OCI-M2 (cell line): ENCODE measurements around the gene AQP3.
"Not testable (repeated sequence)": the region's sequence is repeated elsewhere in the genome, so short reads cannot be mapped to it uniquely, and the experiment has no call there.

Source experiments
- DNase-seq: peaks from one replicate; lab custom pipeline; 2025; ENCODE audit not compliant: unreplicated experiment; lab: John Stamatoyannopoulos, UW

AQP3 gene

GRCh38 chr9:33465096-33465495, 17.7 kb upstream of the AQP3 start:
- DNase-seq: no peak

GRCh38 chr9:33464045-33464636, 16.7 kb upstream of the AQP3 start:
- no peak for DNase-seq

- DNase-seq: no peak
These were observed 15.8 kb upstream of the AQP3 start for GRCh38 chr9:33463151-33463550.

- DNase-seq: no peak
These were observed 14.1 kb upstream of the AQP3 start for GRCh38 chr9:33461492-33461891.

GRCh38 chr9:33460854-33461253, 13.5 kb upstream of the AQP3 start:
- DNase-seq: no peak

GRCh38 chr9:33459115-33459514, 11.7 kb upstream of the AQP3 start:
- DNase-seq: no peak

GRCh38 chr9:33458444-33458843, 11.1 kb upstream of the AQP3 start:
- no peak for DNase-seq

- no peak for DNase-seq
These were observed 8.6 kb upstream of the AQP3 start for GRCh38 chr9:33455945-33456344.

GRCh38 chr9:33455456-33455855, 8.1 kb upstream of the AQP3 start:
- not testable (repeated sequence) for DNase-seq

GRCh38 chr9:33454661-33455026, 7.3 kb upstream of the AQP3 start:
- not testable (repeated sequence) for DNase-seq

- no peak for DNase-seq
These were observed 6.7 kb upstream of the AQP3 start for GRCh38 chr9:33453999-33454660.

GRCh38 chr9:33453286-33453860, 6.0 kb upstream of the AQP3 start:
- DNase-seq: no peak

GRCh38 chr9:33452828-33453271, 5.5 kb upstream of the AQP3 start:
- no peak for DNase-seq

- no peak for DNase-seq
These were observed 3.3 kb upstream of the AQP3 start for GRCh38 chr9:33450621-33451146.

GRCh38 chr9:33449715-33450114, 2.3 kb upstream of the AQP3 start:
- DNase-seq: no peak

GRCh38 chr9:33447799-33448553, 583 bp upstream of the AQP3 start:
- no peak for DNase-seq

- no peak for DNase-seq
These were observed 1.0 kb downstream of the AQP3 start for GRCh38 chr9:33446240-33446945.

- DNase-seq: peak; percentile 63
These were observed 1.8 kb downstream of the AQP3 start for GRCh38 chr9:33445389-33446239.

GRCh38 chr9:33443464-33444154, 3.8 kb downstream of the AQP3 start:
- no peak for DNase-seq

GRCh38 chr9:33443047-33443446, 4.3 kb downstream of the AQP3 start:
- no peak for DNase-seq
